Esophagus muscularis mucosa (tissue), 3 donors: Measurements from ENCODE around the gene NOD1.

Source experiments
- CTCF ChIP-seq, 3 experiments: fragments of 200-600 bp in 2 of 3; fragments of 450-650 bp in 1 of 3; sonication (generic) in 2 of 3; IDR thresholded peaks; one replicate each; pipeline ENCODE4 v1.5.1; 2017 to 2019; ENCODE audit warnings: antibody characterized with exemption in 3 of 3, mild to moderate bottlenecking in 2 of 3, moderate library complexity in 1 of 3
- POLR2A ChIP-seq: fragments of 450-650 bp; IDR thresholded peaks from one replicate; pipeline ENCODE4 v1.6.1; 2017; ENCODE audit warnings: antibody characterized with exemption, moderate library complexity, mild to moderate bottlenecking, low read depth

- TF ChIP-seq POLR2A (no peak), CTCF (IDR thresholded peaks at IDR 0.05) (no peak)
Observed at GRCh38 chr7:30460246-30460633, 18.3 kb downstream of the NOD1 start.
